Measurements from ENCODE around the gene BAIAP2. TPM values are rescaled to one million over a fixed set of nuclear protein-coding genes. Genes with fewer than 3 reads are reported as not detected.

The BAIAP2 gene
- total RNA-seq, 2 donors from 2014 or later, result 9.9 to 15.6 TPM

- Histone ChIP-seq H3K36me3 (no peaks in the 10 kb centered on the region), H3K4me1 (ENCODE audit: control insufficient read depth in 1 of 2, low read depth in 2 of 2) (peaks cover 8 to 35% of the 10 kb centered on the region in 2 donors), H3K4me3 (no peak overlapping the region), H3K27ac (no peak overlapping the region), H3K9me3 (no peaks in the 10 kb centered on the region), H3K27me3 (replicated peaks; ENCODE audit: insufficient read depth) (no peaks in the 10 kb centered on the region)
- no peak for DNase-seq (ENCODE audit: low spot score)
- TF ChIP-seq CTCF (IDR thresholded peaks at IDR 0.05), result no peak
- ATAC-seq (ENCODE audit: insufficient number of reproducible peaks, low FRiP score, low read depth), result no peak
Measured at GRCh38 chr17:81030741-81031565, 4.0 kb upstream of the BAIAP2 start.

- no peaks in the 10 kb centered on the region for H3K9me3 ChIP-seq
- H3K4me3 ChIP-seq, result no peak overlapping the region
- no peaks in the 10 kb centered on the region for H3K36me3 ChIP-seq
- H3K27ac ChIP-seq, result no peak overlapping the region
- DNase-seq (ENCODE audit: low spot score) (no peak), ATAC-seq (ENCODE audit: insufficient number of reproducible peaks, low FRiP score, low read depth) (no peak)
- peaks cover 7 to 35% of the 10 kb centered on the region in 2 donors for H3K4me1 ChIP-seq (ENCODE audit: control insufficient read depth in 1 of 2, low read depth in 2 of 2)
- no peak for TF ChIP-seq CTCF (IDR thresholded peaks at IDR 0.05)
- H3K27me3 ChIP-seq (replicated peaks; ENCODE audit: insufficient read depth), result no peaks in the 10 kb centered on the region
Measured at GRCh38 chr17:81031566-81032550, 3.1 kb upstream of the BAIAP2 start.

GRCh38 chr17:81032641-81033480 lies 2.1 kb upstream of the BAIAP2 start:
- ATAC-seq (ENCODE audit: insufficient number of reproducible peaks, low FRiP score, low read depth) (no peak), DNase-seq (ENCODE audit: low spot score) (no peak)
- TF ChIP-seq CTCF (IDR thresholded peaks at IDR 0.05), result no peak
- Histone ChIP-seq H3K4me1 (ENCODE audit: control insufficient read depth in 1 of 2, low read depth in 2 of 2) (peaks cover 6 to 35% of the 10 kb centered on the region in 2 donors), H3K36me3 (no peaks in the 10 kb centered on the region), H3K9me3 (no peaks in the 10 kb centered on the region), H3K27me3 (replicated peaks; ENCODE audit: insufficient read depth) (no peaks in the 10 kb centered on the region), H3K4me3 (no peak overlapping the region), H3K27ac (no peak overlapping the region)

- no peak for TF ChIP-seq CTCF (IDR thresholded peaks at IDR 0.05)
- H3K4me3 ChIP-seq, result peak overlapping the region; percentile 71
- no peaks in the 10 kb centered on the region for H3K27me3 ChIP-seq (replicated peaks; ENCODE audit: insufficient read depth)
- no peak overlapping the region for H3K27ac ChIP-seq
- no peaks in the 10 kb centered on the region for H3K9me3 ChIP-seq
- peaks cover 14 to 39% of the 10 kb centered on the region in 2 donors for H3K4me1 ChIP-seq (ENCODE audit: control insufficient read depth in 1 of 2, low read depth in 2 of 2)
- ATAC-seq (ENCODE audit: insufficient number of reproducible peaks, low FRiP score, low read depth), result no peak
- no peak for DNase-seq (ENCODE audit: low spot score)
- no peaks in the 10 kb centered on the region for H3K36me3 ChIP-seq
Measured at GRCh38 chr17:81033535-81034167, 1.3 kb upstream of the BAIAP2 start.
